ENCODE results near the gene LRP2. TPM values are rescaled to one million over a fixed set of nuclear protein-coding genes. Genes with fewer than 3 reads are reported as not detected.

The LRP2 gene
- total and polyA plus RNA-seq, 2 of the 4 experiments (the other 2 are of a cell fraction) = not detected

DNA sequence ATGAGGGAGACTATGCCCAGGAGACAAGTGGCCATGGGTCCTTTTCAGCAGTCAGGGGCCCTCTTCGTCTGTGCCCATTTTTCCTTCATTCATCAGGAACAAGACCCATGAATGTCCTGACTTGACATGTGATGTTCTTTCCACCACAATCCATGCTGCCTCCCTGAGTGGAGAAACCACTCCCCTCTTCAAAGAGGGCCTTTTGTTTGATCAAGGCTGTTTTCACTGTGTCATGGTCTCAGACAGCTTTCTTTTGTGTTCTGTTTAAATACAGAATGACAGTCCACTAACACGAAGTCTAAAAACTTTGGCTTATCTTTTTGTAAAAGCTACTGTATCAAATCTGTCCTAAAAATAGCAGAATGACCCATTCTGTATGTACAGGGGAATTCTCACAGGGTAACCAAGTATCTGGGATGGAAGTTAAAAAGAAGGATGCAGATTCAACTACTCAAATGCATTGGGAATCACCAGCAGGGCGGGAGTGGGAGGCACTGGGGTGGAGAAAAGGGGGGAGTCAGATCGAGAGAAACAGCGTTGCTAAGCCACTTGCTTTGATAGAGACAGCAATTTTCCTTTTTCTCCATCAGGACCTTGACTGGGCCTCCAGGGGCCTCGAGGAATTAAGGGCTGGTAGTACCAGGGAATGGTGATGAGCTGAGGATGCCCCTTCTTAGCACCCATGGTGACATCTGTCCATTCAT lies 13.9 kb downstream of the LRP2 start:
- Histone ChIP-seq H4K91ac (ENCODE audit: insufficient read depth, low read depth, low read length) (no peak overlapping the region), H3K9me1 (ENCODE audit: insufficient read depth, low read length) (no peaks in the 10 kb centered on the region), H3K27ac (ENCODE audit: insufficient read depth, low read length) (no peak overlapping the region), H2BK20ac (ENCODE audit: low read depth, low read length) (no peak overlapping the region), H3K9ac (ENCODE audit: low read depth, low read length) (no peak overlapping the region), H2AK9ac (replicated peaks; ENCODE audit: low read depth, low read length, poor library complexity) (no peak overlapping the region), H3K4me3 (ENCODE audit: insufficient read depth, low read depth, low read length) (no peak overlapping the region), H3K4ac (ENCODE audit: low read depth, low read length) (no peak overlapping the region), H3K18ac (ENCODE audit: low read depth, low read length) (no peak overlapping the region), H4K8ac (ENCODE audit: low read depth in 2 of 2, low read length in 2 of 2) (no peak overlapping the region), H3K79me1 (ENCODE audit: low read depth in 1 of 2, low read length in 2 of 2) (no peaks in the 10 kb centered on the region), H3K9me3 (ENCODE audit: control insufficient read depth, insufficient read depth, low read length) (no peaks in the 10 kb centered on the region), H2AFZ (replicated peaks; ENCODE audit: low read length, poor library complexity) (no peak overlapping the region), H2BK120ac (ENCODE audit: low read depth, low read length) (no peak overlapping the region), H3K56ac (ENCODE audit: extremely low read depth, insufficient read depth, low read length) (no peak overlapping the region), H2AK5ac (ENCODE audit: low read depth, low read length) (no peak overlapping the region), H3K23ac (ENCODE audit: low read depth, low read length) (no peak overlapping the region), H3K4me1 (ENCODE audit: control insufficient read depth, insufficient read depth, low read length) (no peaks in the 10 kb centered on the region), H4K5ac (ENCODE audit: low read depth, low read length) (no peak overlapping the region), H3K27me3 (ENCODE audit: control insufficient read depth, insufficient read depth, low read length) (no peaks in the 10 kb centered on the region), H2BK15ac (ENCODE audit: low read depth, low read length) (no peak overlapping the region), H4K20me1 (ENCODE audit: insufficient read depth, low read length) (no peaks in the 10 kb centered on the region), H2BK5ac (ENCODE audit: low read depth, low read length, poor library complexity, severe bottlenecking) (no peak overlapping the region), H3K14ac (replicated peaks; ENCODE audit: low read depth, low read length) (no peak overlapping the region), H3K4me2 (ENCODE audit: low read depth, low read length) (no peak overlapping the region), H3K36me3 (ENCODE audit: control insufficient read depth, insufficient read depth, low read length) (no peaks in the 10 kb centered on the region)
- ATAC-seq (ENCODE audit: low read depth) = no peak
- DNase-seq = no peak
- in situ Hi-C loops (cut with MboI; ENCODE audit: low sequenced_read_pairs) (no loop called here), dilution Hi-C loops (cut with HindIII; ENCODE audit: low sequenced_read_pairs, unreplicated experiment) (no loop called here), intact Hi-C loops (cut with micrococcal nuclease) (no loop called here)
- TF ChIP-seq RAD21 (IDR thresholded peaks at IDR 0.05; ENCODE audit: low read length) = no peak
- ChIA-PET POLR2A (ENCODE audit: unreplicated experiment) (no interaction called here), CTCF (no interaction called here)
- no TSS peak for BruUV-seq (replicated peaks)
- no CpG with 5 or more reads among the region's 6 CpGs for WGBS, 2 experiments (ENCODE audit: extremely low coverage in 2 of 2, insufficient read length in 1 of 2)
